ENCODE results near the gene LIFR.
A peak's percentile ranks its signal among the peaks of the same experiment; 100 is the strongest.

Gene LIFR

DNA sequence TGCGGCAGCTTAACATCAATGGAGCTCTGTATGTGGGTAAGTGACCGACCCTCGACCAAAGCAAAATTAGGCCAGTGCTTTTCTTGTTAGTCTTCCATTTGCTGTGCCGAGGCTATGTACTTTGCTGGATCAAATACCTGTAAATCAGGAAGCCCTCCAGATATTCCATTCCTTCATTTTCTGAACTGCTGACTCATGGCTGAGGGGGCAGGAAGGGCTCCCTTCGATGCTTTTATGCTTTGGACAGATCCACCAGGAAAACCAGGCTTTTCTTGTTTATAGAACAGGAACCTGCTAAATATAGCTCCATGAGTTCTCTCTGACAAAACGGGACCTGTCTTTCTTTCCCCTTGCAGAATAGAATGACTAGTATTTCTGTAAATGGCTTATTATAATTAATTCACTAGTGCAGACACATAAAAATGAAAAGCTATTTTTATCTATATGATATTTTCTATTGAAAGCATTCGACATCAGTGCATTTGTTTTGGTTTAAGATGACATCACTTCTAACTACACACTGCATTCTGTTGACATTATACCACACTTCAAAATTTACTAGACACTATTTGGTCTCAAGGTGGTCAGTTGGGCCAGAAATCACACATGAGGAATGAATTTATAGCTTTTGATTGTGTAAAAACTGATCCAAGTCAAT lies 93.3 kb downstream of the LIFR start:
- no peak for FAIRE-seq

- no peak for FAIRE-seq
Observed at GRCh38 chr5:38458174-38458573, 98.3 kb downstream of the LIFR start.

DNA sequence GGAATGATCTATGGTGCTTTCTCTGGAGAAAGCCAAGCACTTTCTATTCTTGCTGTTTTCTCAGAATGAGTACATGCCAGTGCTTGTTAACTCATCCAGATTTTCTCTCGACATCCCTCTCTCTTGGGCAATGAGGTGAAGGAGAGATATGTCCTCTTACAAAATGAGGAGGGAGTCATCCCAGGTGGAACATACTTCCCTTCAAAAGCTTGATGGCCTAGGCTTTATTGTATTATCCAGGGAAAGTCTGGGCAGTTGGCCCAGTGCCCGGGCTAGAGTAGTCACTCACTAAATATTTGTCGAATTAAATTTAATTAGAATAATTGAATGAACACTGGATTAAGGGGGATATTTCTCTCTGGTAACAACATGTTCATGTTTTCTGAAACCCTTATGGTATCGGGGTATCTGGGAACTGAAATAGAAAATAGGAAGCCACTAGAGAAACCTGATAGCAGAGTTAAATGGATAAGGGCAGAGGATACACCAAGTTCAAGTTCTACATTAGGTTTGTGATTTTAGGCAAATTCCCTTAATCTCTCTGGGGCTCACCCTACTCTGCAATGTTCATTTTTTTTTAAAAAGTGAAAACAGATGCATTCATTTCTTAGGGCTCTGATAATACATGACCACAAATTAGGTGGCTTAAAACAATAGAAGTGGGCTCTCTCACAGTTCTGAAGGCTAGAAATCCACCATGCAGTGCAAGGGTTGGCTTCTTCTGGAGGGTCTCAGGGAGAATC lies 99.6 kb downstream of the LIFR start:
- no peak for FAIRE-seq

DNA sequence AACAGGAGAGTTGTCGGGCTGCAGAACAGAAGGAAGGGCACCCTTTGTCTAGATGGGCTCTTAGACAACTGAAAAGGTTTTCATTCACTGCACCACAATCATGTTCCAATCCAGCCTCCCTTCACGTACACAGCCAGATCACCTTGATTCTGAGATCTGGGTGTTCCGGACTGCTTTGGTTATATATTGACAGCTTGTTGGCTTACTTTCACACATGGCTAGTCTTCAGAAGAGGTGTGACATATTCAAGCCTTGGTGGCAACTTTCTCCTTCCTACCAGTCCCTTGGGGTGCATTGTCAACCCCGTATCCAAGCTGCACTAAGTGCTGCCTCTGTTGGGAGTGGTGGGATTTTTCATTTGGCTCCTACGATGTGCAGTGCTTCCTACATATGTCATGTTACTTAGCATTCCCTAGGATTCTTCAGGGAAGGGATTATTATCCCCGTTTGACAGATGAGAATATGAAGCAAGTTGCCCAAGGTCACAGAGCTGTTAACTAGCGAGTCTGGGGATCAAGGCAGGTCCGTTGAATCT lies 100.6 kb downstream of the LIFR start:
- no peak for FAIRE-seq

- no peak for FAIRE-seq
Observed at GRCh38 chr5:38453921-38454320, 102.5 kb downstream of the LIFR start.

GRCh38 chr5:38453506-38453905 lies 102.9 kb downstream of the LIFR start:
- no peak for FAIRE-seq

DNA sequence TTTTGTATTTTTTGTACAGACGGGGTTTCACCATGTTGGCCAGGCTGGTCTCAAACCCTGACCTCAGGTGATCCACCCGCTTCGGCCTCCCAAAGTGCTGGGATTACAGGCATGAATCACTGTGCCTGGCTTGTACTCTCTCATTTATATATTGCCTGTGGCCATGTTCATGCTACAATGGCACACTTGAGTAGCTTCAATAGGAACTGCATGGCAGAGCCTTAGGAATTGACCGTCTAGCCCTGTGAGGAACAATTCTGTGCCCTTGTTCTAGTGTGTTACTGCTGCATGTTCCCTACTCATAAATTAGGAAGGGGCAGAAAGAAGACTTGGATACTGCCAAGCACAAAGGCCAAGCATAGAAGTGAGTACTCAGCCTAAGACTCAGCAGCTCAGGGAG lies 104.2 kb downstream of the LIFR start:
- FAIRE-seq: no peak

- no peak for FAIRE-seq
Observed at GRCh38 chr5:38451074-38451725, 105.2 kb downstream of the LIFR start.

GRCh38 chr5:38450627-38451026 lies 105.8 kb downstream of the LIFR start:
- FAIRE-seq: no peak

GRCh38 chr5:38448568-38449350 lies 107.7 kb downstream of the LIFR start:
- no peak for FAIRE-seq

GRCh38 chr5:38447786-38448185 lies 108.7 kb downstream of the LIFR start:
- no peak for FAIRE-seq

- FAIRE-seq: no peak
Observed at GRCh38 chr5:38447056-38447455, 109.4 kb downstream of the LIFR start.

- no peak for FAIRE-seq
Observed at GRCh38 chr5:38446029-38446522, 110.4 kb downstream of the LIFR start.

GRCh38 chr5:38445374-38446028 lies 110.9 kb downstream of the LIFR start:
- no peak for FAIRE-seq

DNA sequence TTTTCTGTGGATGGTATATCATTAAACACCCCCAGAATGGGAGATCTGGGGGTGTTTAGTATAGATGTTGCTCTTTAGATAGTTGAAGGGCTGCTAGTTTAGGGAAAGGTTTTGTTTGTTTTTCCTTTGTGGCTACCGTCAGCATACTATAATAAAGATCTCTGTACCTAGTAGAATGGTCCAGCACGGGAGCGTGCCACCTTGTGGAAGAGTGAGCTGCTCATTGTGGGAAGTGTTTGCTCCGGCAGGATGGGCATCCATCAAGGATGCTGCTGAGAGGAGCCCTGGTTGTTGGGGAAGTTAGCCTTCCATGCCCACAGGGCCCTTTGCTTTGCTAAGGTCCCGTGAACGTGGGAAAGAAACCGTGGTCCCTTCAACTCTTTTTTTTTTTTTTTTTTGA lies 113.1 kb downstream of the LIFR start:
- FAIRE-seq: no peak

GRCh38 chr5:38442247-38442573 lies 114.2 kb downstream of the LIFR start:
- peak; percentile 98 for FAIRE-seq

- no peak for FAIRE-seq
Observed at GRCh38 chr5:38441453-38442246, 114.8 kb downstream of the LIFR start.

GRCh38 chr5:38438757-38439156 lies 117.7 kb downstream of the LIFR start:
- FAIRE-seq: no peak

GRCh38 chr5:38434966-38435705 lies 121.3 kb downstream of the LIFR start:
- no peak for FAIRE-seq

GRCh38 chr5:38433160-38433861 lies 123.1 kb downstream of the LIFR start:
- no peak for FAIRE-seq
